ENCODE measurements around the gene WDR90. TPM values are rescaled to one million over a fixed set of nuclear protein-coding genes. Genes with fewer than 3 reads are reported as not detected.

Gene WDR90
- total RNA-seq, 1 donor from 2014 or later, result 25.2 TPM

GRCh38 chr16:646679-647172 is 2.4 kb upstream of the WDR90 start:
- H3K27me3 Mint-ChIP-seq (ENCODE audit: unreplicated experiment), result peaks cover 7% of the 10 kb centered on the region

GRCh38 chr16:647173-647902 is 1.8 kb upstream of the WDR90 start:
- Mint-ChIP-seq H3K36me3 (ENCODE audit: low read depth, unreplicated experiment) (no peaks in the 10 kb centered on the region), H3K9me3 (ENCODE audit: unreplicated experiment) (no peaks in the 10 kb centered on the region), H3K4me3 (ENCODE audit: unreplicated experiment) (no peak overlapping the region), H3K27ac (ENCODE audit: unreplicated experiment) (no peak overlapping the region), H3K27me3 (ENCODE audit: unreplicated experiment) (peaks cover 7% of the 10 kb centered on the region), H3K4me1 (ENCODE audit: unreplicated experiment) (no peaks in the 10 kb centered on the region)
- no peak for TF ChIP-seq CTCF (IDR thresholded peaks at IDR 0.05; ENCODE audit: unreplicated experiment)
- no peak for DNase-seq (ENCODE audit: low spot score)

More at GRCh38 chr16:646679-647172, 2.4 kb upstream of the WDR90 start:
- Mint-ChIP-seq H3K27ac (ENCODE audit: unreplicated experiment) (no peak overlapping the region), H3K36me3 (ENCODE audit: low read depth, unreplicated experiment) (no peaks in the 10 kb centered on the region), H3K4me1 (ENCODE audit: unreplicated experiment) (no peaks in the 10 kb centered on the region), H3K9me3 (ENCODE audit: unreplicated experiment) (no peaks in the 10 kb centered on the region), H3K4me3 (ENCODE audit: unreplicated experiment) (no peak overlapping the region)
- TF ChIP-seq CTCF (IDR thresholded peaks at IDR 0.05; ENCODE audit: unreplicated experiment), result no peak
- no peak for DNase-seq (ENCODE audit: low spot score)

GRCh38 chr16:648071-648780 is 939 bp upstream of the WDR90 start:
- H3K9me3 Mint-ChIP-seq (ENCODE audit: unreplicated experiment), result no peaks in the 10 kb centered on the region
- no peaks in the 10 kb centered on the region for H3K4me1 Mint-ChIP-seq (ENCODE audit: unreplicated experiment)
- H3K36me3 Mint-ChIP-seq (ENCODE audit: low read depth, unreplicated experiment), result no peaks in the 10 kb centered on the region
- H3K27me3 Mint-ChIP-seq (ENCODE audit: unreplicated experiment), result peaks cover 7% of the 10 kb centered on the region
- no peak for DNase-seq (ENCODE audit: low spot score)
- TF ChIP-seq CTCF (IDR thresholded peaks at IDR 0.05; ENCODE audit: unreplicated experiment), result peak; percentile 56
- H3K27ac Mint-ChIP-seq (ENCODE audit: unreplicated experiment), result no peak overlapping the region
- peak overlapping the region; percentile 62 for H3K4me3 Mint-ChIP-seq (ENCODE audit: unreplicated experiment)

GRCh38 chr16:649631-650030 is 466 bp downstream of the WDR90 start:
- H3K9me3 Mint-ChIP-seq (ENCODE audit: unreplicated experiment), result no peaks in the 10 kb centered on the region
- peak overlapping the region; percentile 76 for H3K4me3 Mint-ChIP-seq (ENCODE audit: unreplicated experiment)
- no peaks in the 10 kb centered on the region for H3K36me3 Mint-ChIP-seq (ENCODE audit: low read depth, unreplicated experiment)
- no peak overlapping the region for H3K27ac Mint-ChIP-seq (ENCODE audit: unreplicated experiment)
- no peak for DNase-seq (ENCODE audit: low spot score)
- TF ChIP-seq CTCF (IDR thresholded peaks at IDR 0.05; ENCODE audit: unreplicated experiment), result no peak
- H3K27me3 Mint-ChIP-seq (ENCODE audit: unreplicated experiment), result peaks cover 10% of the 10 kb centered on the region
- H3K4me1 Mint-ChIP-seq (ENCODE audit: unreplicated experiment), result no peaks in the 10 kb centered on the region

GRCh38 chr16:651844-652243 is 2.7 kb downstream of the WDR90 start:
- H3K27ac Mint-ChIP-seq (ENCODE audit: unreplicated experiment), result no peak overlapping the region

More at GRCh38 chr16:651844-652243, 2.7 kb downstream of the WDR90 start:
- no peak for TF ChIP-seq CTCF (IDR thresholded peaks at IDR 0.05; ENCODE audit: unreplicated experiment)
- Mint-ChIP-seq H3K4me3 (ENCODE audit: unreplicated experiment) (no peak overlapping the region), H3K4me1 (ENCODE audit: unreplicated experiment) (no peaks in the 10 kb centered on the region), H3K36me3 (ENCODE audit: low read depth, unreplicated experiment) (no peaks in the 10 kb centered on the region), H3K9me3 (ENCODE audit: unreplicated experiment) (no peaks in the 10 kb centered on the region), H3K27me3 (ENCODE audit: unreplicated experiment) (peaks cover 10% of the 10 kb centered on the region)
- DNase-seq (ENCODE audit: low spot score), result no peak
